Astrocyte (in vitro differentiated cells and primary cell): ENCODE data around the gene TMEM74B. TPM values are rescaled to one million over a fixed set of nuclear protein-coding genes. Genes with fewer than 3 reads are reported as not detected.
A peak's percentile ranks its signal among the peaks of the same experiment; 100 is the strongest.

ENCODE experiments used
- DNase-seq: peaks from one replicate; pipeline ENCODE4 v3.0.0-alpha.2; 2010; ENCODE audit warnings: low read depth
- FAIRE-seq: peaks from 2 replicates; lab custom pipeline; 2011; peaks lifted over from hg19 to GRCh38; lab: Jason Lieb, UNC
- H2AFZ ChIP-seq: 2 replicates; pipeline ENCODE4 v1.6.0; 2012; ENCODE audit warnings: low read depth, low read length, inconsistent platforms
- H3K27ac ChIP-seq: 2 replicates; pipeline ENCODE4 v1.5.1; 2011; ENCODE audit warnings: low read depth, low read length, inconsistent platforms
- H3K27me3 ChIP-seq: 2 replicates; pipeline ENCODE4 v1.6.0; 2011; ENCODE audit warnings: low read length, inconsistent platforms; ENCODE audit not compliant: insufficient read depth
- H3K36me3 ChIP-seq: 2 replicates; pipeline ENCODE4 v1.5.1; 2011; ENCODE audit warnings: low read length, inconsistent platforms; ENCODE audit not compliant: insufficient read depth
- H3K4me1 ChIP-seq: 2 replicates; pipeline ENCODE4 v1.5.1; 2011; ENCODE audit warnings: low read length, inconsistent platforms; ENCODE audit not compliant: insufficient read depth
- H3K4me2 ChIP-seq: 2 replicates; pipeline ENCODE4 v1.6.0; 2012; ENCODE audit warnings: low read length, inconsistent platforms
- H3K4me3 ChIP-seq: 2 replicates; pipeline ENCODE4 v1.5.1; 2011; ENCODE audit warnings: low read depth, mild to moderate bottlenecking, low read length, inconsistent platforms; ENCODE audit not compliant: insufficient read depth
- H3K79me2 ChIP-seq: 2 replicates; pipeline ENCODE4 v1.6.0; 2012; ENCODE audit warnings: mild to moderate bottlenecking, low read length, inconsistent platforms; ENCODE audit not compliant: insufficient read depth
- H3K9ac ChIP-seq: 2 replicates; pipeline ENCODE4 v1.6.0; 2012; ENCODE audit warnings: mild to moderate bottlenecking, low read length, inconsistent platforms
- H3K9me3 ChIP-seq: 2 replicates; pipeline ENCODE4 v1.5.1; 2012; ENCODE audit warnings: low read depth, mild to moderate bottlenecking, low read length, inconsistent platforms; ENCODE audit not compliant: insufficient read depth
- H4K20me1 ChIP-seq: 2 replicates; pipeline ENCODE4 v1.6.0; 2012; ENCODE audit warnings: low read length, inconsistent platforms; ENCODE audit not compliant: insufficient read depth
- H3K27ac Mint-ChIP-seq: one replicate; pipeline ENCODE4 v1.8.0; 2021; ENCODE audit warnings: mild to moderate bottlenecking, mixed read lengths; ENCODE audit not compliant: unreplicated experiment
- H3K27me3 Mint-ChIP-seq: one replicate; pipeline ENCODE4 v1.8.0; 2021; ENCODE audit warnings: low read depth, mixed read lengths; ENCODE audit not compliant: unreplicated experiment
- H3K36me3 Mint-ChIP-seq: one replicate; pipeline ENCODE4 v1.8.0; 2021; ENCODE audit warnings: low read depth, mixed read lengths; ENCODE audit not compliant: unreplicated experiment
- H3K4me1 Mint-ChIP-seq: one replicate; pipeline ENCODE4 v1.8.0; 2021; ENCODE audit warnings: low read depth, mixed read lengths; ENCODE audit not compliant: unreplicated experiment
- H3K4me3 Mint-ChIP-seq: one replicate; pipeline ENCODE4 v1.8.0; 2021; ENCODE audit warnings: mild to moderate bottlenecking, moderate library complexity, mixed read lengths; ENCODE audit not compliant: unreplicated experiment
- H3K9me3 Mint-ChIP-seq: one replicate; pipeline ENCODE4 v1.8.0; 2021; ENCODE audit warnings: mild to moderate bottlenecking, mixed read lengths; ENCODE audit not compliant: unreplicated experiment
- CTCF ChIP-seq: IDR thresholded peaks from 2 replicates; pipeline ENCODE4 v1.5.1; 2011; ENCODE audit warnings: low read depth, mild to moderate bottlenecking, inconsistent platforms, low read length, moderate library complexity; ENCODE audit not compliant: insufficient read depth
- EZH2 ChIP-seq: IDR thresholded peaks from 2 replicates; pipeline ENCODE4 v1.6.1; 2012; ENCODE audit warnings: mild to moderate bottlenecking, low read length, inconsistent platforms; ENCODE audit not compliant: insufficient read depth
- total RNA-seq: library from RNA; stranded (reverse); gene quantifications from 2 replicates; pipeline ENCODE4 v1.2.1, GENCODE V29; 2021

The TMEM74B gene
- total RNA-seq, 1 donor from 2014 or later = 2.1 TPM

- FAIRE-seq = no peak
- H3K9me3 Mint-ChIP-seq = no peaks in the 10 kb centered on the region
Observed at GRCh38 chr20:1209447-1210387, 24.9 kb upstream of the TMEM74B start.

GRCh38 chr20:1207293-1207878 is 22.6 kb upstream of the TMEM74B start:
- Histone ChIP-seq H3K79me2 (no peaks in the 10 kb centered on the region), H3K36me3 (no peaks in the 10 kb centered on the region), H3K4me1 (no peaks in the 10 kb centered on the region), H3K27me3 (peaks cover 37% of the 10 kb centered on the region), H3K9me3 (no peaks in the 10 kb centered on the region), H3K27ac (no peak overlapping the region), H3K4me2 (no peak overlapping the region), H3K4me3 (no peak overlapping the region), H4K20me1 (no peaks in the 10 kb centered on the region), H2AFZ (no peak overlapping the region), H3K9ac (no peak overlapping the region)
- FAIRE-seq (no peak), DNase-seq (no peak)
- Mint-ChIP-seq H3K27me3 (peaks cover 29% of the 10 kb centered on the region), H3K9me3 (no peaks in the 10 kb centered on the region), H3K4me3 (no peak overlapping the region), H3K27ac (no peak overlapping the region), H3K36me3 (no peaks in the 10 kb centered on the region), H3K4me1 (no peaks in the 10 kb centered on the region)
- TF ChIP-seq CTCF = no peak
- no peak for TF ChIP-seq EZH2

More at GRCh38 chr20:1209447-1210387, 24.9 kb upstream of the TMEM74B start:
- Histone ChIP-seq H2AFZ (no peak overlapping the region), H3K4me2 (no peak overlapping the region), H3K79me2 (no peaks in the 10 kb centered on the region), H3K36me3 (no peaks in the 10 kb centered on the region), H3K4me1 (no peaks in the 10 kb centered on the region), H3K27ac (no peak overlapping the region), H3K9me3 (no peaks in the 10 kb centered on the region), H3K9ac (no peak overlapping the region), H3K4me3 (no peak overlapping the region), H3K27me3 (peaks cover 42% of the 10 kb centered on the region), H4K20me1 (no peaks in the 10 kb centered on the region)
- DNase-seq = no peak
- H3K4me3 Mint-ChIP-seq = no peak overlapping the region
- TF ChIP-seq EZH2 (no peak), CTCF (peak; percentile 32)
- no peaks in the 10 kb centered on the region for H3K36me3 Mint-ChIP-seq
- H3K27me3 Mint-ChIP-seq = peaks cover 32% of the 10 kb centered on the region
- no peaks in the 10 kb centered on the region for H3K4me1 Mint-ChIP-seq
- H3K27ac Mint-ChIP-seq = no peak overlapping the region
